GM12878 (cell line): ENCODE results near the gene CXorf38. TPM values are rescaled to one million over a fixed set of nuclear protein-coding genes. Genes with fewer than 3 reads are reported as not detected.

ENCODE experiments used
- CREM ChIP-seq: IDR thresholded peaks from 2 replicates; pipeline ENCODE4 v1.6.1; 2014; ENCODE audit warnings: antibody characterized with exemption, low read depth
- DPF2 ChIP-seq: fragments of 450-650 bp; IDR thresholded peaks from 2 replicates; pipeline ENCODE4 v1.6.1; 2017; ENCODE audit warnings: mild to moderate bottlenecking
- HDGF ChIP-seq: fragments of 450-650 bp; IDR thresholded peaks from 2 replicates; pipeline ENCODE4 v1.6.1; 2016; ENCODE audit warnings: antibody characterized with exemption
- KLF5 ChIP-seq: fragments of 450-650 bp; IDR thresholded peaks from 2 replicates; pipeline ENCODE4 v1.6.1; 2014; ENCODE audit warnings: mild to moderate bottlenecking; ENCODE audit not compliant: partially characterized antibody
- RB1 ChIP-seq: fragments of 450-650 bp; formaldehyde crosslinking; IDR thresholded peaks from 2 replicates; pipeline ENCODE4 v1.6.1; 2017; ENCODE audit warnings: mild to moderate bottlenecking, borderline replicate concordance
- SMC3 ChIP-seq: IDR thresholded peaks from 2 replicates; pipeline ENCODE4 v1.6.1; 2011; ENCODE audit warnings: low read length, improper control_type of control experiment, borderline replicate concordance
- SPI1 ChIP-seq: IDR thresholded peaks from 2 replicates; pipeline ENCODE4 v1.6.1; 2011; ENCODE audit warnings: low read depth, mild to moderate bottlenecking, low read length, moderate library complexity, borderline replicate concordance; ENCODE audit not compliant: insufficient read depth
- SRF ChIP-seq, 2 experiments: IDR thresholded peaks; 2 replicates each; pipeline ENCODE4 v1.6.1; 2011; ENCODE audit warnings: low read depth in 2 of 2, low read length in 2 of 2, mild to moderate bottlenecking in 1 of 2, moderate library complexity in 1 of 2
- TAF1 ChIP-seq: IDR thresholded peaks from 2 replicates; pipeline ENCODE4 v1.6.1; 2011; ENCODE audit warnings: mild to moderate bottlenecking, low read depth, low read length, borderline replicate concordance
- ZZZ3 ChIP-seq: IDR thresholded peaks from 2 replicates; pipeline ENCODE4 v1.6.1; 2011; ENCODE audit warnings: low read depth; ENCODE audit not compliant: control insufficient read depth, insufficient read length
- polyA plus RNA-seq, 11 experiments: library from polyadenylated mRNA; depleted of rRNA in 4 of 11; unstranded in 6 of 11; stranded (reverse) in 5 of 11; fragments of >200 nt; fragmentation: Nextera tagmentation in 4 of 11; fragmentation: Illumina TruSeq in 1 of 11; extraction: Ambion mirVana in 4 of 11; extraction: Trizol in 1 of 11; gene quantifications; 1 replicate in 1 of 11; 2 replicates in 10 of 11; pipeline versions ENCODE4 v1.2.1 to v1.2.3, GENCODE V29; 2011 to 2016; ENCODE audit warnings: inconsistent platforms in 2 of 11, missing spikeins in 2 of 11, low read depth in 1 of 11
- total RNA-seq, 4 experiments: library from RNA; depleted of rRNA in 3 of 4; stranded (reverse); fragments of >200 nt in 3 of 4; fragmentation: Illumina TruSeq in 1 of 4; extraction: Trizol in 1 of 4; gene quantifications; 2 replicates each; pipeline versions ENCODE4 v1.2.1 to v1.2.3, GENCODE V29; 2013 to 2021
- TF ChIP-seq, protein P1 (sequence below): fragments of 450-650 bp; IDR thresholded peaks from 2 replicates; pipeline ENCODE4 v1.6.1; 2018; ENCODE audit warnings: mild to moderate bottlenecking, low read depth, moderate library complexity; ENCODE audit not compliant: partially characterized antibody
- TF ChIP-seq, protein P2 (sequence below): fragments of 450-650 bp; IDR thresholded peaks from 2 replicates; pipeline ENCODE4 v1.6.1; 2017; ENCODE audit warnings: borderline replicate concordance
- TF ChIP-seq, protein P3 (sequence below): fragments of 450-650 bp; IDR thresholded peaks from 2 replicates; pipeline ENCODE4 v1.6.1; 2017; ENCODE audit warnings: mild to moderate bottlenecking, moderate library complexity
- TF ChIP-seq, protein P4 (sequence below): IDR thresholded peaks from 2 replicates; pipeline ENCODE4 v1.6.1; 2011; ENCODE audit warnings: borderline replicate concordance, low read depth, mild to moderate bottlenecking, moderate library complexity, low read length; ENCODE audit not compliant: insufficient read depth, poor library complexity, severe bottlenecking

CXorf38 gene
- total and polyA plus RNA-seq, 10 of the 15 experiments (the other 5 are each of a cell fraction or from before 2014, with no cell fraction given), result 2.2 to 50.1 (median 18.8) TPM

DNA sequence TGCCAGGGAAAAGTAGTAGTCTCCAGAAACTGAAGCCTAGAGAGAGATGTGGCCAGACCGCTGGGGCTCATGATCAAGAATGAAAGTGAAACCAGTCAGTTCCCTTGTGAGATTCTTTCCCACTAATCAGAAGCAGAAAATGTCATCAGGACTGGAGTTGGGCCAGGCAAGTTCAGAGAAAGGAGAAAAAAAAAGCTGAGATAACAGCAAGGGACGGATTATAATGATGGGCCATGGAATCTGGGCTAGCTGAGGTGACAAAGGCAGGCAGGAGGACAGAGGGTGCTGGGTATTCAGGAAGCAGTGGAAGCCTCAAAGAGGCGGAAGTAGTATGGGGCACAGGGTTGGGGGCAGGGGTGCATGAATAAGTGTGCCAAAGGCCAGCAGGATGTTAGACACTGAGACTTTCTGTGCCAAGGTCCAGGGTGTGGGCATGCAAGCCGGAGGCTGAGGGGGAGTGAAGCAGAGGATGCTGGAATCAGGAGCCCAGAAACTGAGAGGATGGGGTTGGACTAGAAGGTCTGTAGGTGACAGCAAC is 2.5 kb downstream of the CXorf38 start (continued):
- TF ChIP-seq TAF1 (peak; percentile 78), KLF5 (no peak), SPI1 (peak; percentile 61; the same call in 1 of the 2 replicates), SRF (IDR thresholded peaks at IDR 0.05; ENCODE audit: low read depth in 2 of 2, low read length in 2 of 2) (0 out of 4 replicates have a peak, but pooled peaks of 1 of the 2 experiments have one; percentile 49), CREM (no peak), SMC3 (no peak), ZZZ3 (no peak), RB1 (no peak), HDGF (peak; percentile 93), DPF2 (peak; percentile 66)
- TF ChIP-seq, protein P1, sequence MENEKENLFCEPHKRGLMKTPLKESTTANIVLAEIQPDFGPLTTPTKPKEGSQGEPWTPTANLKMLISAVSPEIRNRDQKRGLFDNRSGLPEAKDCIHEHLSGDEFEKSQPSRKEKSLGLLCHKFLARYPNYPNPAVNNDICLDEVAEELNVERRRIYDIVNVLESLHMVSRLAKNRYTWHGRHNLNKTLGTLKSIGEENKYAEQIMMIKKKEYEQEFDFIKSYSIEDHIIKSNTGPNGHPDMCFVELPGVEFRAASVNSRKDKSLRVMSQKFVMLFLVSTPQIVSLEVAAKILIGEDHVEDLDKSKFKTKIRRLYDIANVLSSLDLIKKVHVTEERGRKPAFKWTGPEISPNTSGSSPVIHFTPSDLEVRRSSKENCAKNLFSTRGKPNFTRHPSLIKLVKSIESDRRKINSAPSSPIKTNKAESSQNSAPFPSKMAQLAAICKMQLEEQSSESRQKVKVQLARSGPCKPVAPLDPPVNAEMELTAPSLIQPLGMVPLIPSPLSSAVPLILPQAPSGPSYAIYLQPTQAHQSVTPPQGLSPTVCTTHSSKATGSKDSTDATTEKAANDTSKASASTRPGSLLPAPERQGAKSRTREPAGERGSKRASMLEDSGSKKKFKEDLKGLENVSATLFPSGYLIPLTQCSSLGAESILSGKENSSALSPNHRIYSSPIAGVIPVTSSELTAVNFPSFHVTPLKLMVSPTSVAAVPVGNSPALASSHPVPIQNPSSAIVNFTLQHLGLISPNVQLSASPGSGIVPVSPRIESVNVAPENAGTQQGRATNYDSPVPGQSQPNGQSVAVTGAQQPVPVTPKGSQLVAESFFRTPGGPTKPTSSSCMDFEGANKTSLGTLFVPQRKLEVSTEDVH, result no peak
- TF ChIP-seq, protein P2, sequence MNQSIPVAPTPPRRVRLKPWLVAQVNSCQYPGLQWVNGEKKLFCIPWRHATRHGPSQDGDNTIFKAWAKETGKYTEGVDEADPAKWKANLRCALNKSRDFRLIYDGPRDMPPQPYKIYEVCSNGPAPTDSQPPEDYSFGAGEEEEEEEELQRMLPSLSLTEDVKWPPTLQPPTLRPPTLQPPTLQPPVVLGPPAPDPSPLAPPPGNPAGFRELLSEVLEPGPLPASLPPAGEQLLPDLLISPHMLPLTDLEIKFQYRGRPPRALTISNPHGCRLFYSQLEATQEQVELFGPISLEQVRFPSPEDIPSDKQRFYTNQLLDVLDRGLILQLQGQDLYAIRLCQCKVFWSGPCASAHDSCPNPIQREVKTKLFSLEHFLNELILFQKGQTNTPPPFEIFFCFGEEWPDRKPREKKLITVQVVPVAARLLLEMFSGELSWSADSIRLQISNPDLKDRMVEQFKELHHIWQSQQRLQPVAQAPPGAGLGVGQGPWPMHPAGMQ, result no peak
- TF ChIP-seq, protein P3, sequence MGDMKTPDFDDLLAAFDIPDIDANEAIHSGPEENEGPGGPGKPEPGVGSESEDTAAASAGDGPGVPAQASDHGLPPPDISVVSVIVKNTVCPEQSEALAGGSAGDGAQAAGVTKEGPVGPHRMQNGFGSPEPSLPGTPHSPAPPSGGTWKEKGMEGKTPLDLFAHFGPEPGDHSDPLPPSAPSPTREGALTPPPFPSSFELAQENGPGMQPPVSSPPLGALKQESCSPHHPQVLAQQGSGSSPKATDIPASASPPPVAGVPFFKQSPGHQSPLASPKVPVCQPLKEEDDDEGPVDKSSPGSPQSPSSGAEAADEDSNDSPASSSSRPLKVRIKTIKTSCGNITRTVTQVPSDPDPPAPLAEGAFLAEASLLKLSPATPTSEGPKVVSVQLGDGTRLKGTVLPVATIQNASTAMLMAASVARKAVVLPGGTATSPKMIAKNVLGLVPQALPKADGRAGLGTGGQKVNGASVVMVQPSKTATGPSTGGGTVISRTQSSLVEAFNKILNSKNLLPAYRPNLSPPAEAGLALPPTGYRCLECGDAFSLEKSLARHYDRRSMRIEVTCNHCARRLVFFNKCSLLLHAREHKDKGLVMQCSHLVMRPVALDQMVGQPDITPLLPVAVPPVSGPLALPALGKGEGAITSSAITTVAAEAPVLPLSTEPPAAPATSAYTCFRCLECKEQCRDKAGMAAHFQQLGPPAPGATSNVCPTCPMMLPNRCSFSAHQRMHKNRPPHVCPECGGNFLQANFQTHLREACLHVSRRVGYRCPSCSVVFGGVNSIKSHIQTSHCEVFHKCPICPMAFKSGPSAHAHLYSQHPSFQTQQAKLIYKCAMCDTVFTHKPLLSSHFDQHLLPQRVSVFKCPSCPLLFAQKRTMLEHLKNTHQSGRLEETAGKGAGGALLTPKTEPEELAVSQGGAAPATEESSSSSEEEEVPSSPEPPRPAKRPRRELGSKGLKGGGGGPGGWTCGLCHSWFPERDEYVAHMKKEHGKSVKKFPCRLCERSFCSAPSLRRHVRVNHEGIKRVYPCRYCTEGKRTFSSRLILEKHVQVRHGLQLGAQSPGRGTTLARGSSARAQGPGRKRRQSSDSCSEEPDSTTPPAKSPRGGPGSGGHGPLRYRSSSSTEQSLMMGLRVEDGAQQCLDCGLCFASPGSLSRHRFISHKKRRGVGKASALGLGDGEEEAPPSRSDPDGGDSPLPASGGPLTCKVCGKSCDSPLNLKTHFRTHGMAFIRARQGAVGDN, result peak; percentile 24; the same call in 1 of the 2 replicates
- TF ChIP-seq, protein P4, sequence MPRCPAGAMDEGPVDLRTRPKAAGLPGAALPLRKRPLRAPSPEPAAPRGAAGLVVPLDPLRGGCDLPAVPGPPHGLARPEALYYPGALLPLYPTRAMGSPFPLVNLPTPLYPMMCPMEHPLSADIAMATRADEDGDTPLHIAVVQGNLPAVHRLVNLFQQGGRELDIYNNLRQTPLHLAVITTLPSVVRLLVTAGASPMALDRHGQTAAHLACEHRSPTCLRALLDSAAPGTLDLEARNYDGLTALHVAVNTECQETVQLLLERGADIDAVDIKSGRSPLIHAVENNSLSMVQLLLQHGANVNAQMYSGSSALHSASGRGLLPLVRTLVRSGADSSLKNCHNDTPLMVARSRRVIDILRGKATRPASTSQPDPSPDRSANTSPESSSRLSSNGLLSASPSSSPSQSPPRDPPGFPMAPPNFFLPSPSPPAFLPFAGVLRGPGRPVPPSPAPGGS, result no peak
